Right atrium auricular region (tissue), 2 donors: ENCODE data around the gene TXNRD1. TPM values are rescaled to one million over a fixed set of nuclear protein-coding genes. Genes with fewer than 3 reads are reported as not detected.
"Not testable (repeated sequence)": the region's sequence is repeated elsewhere in the genome, so short reads cannot be mapped to it uniquely, and the experiment has no call there.

Experiments used
- DNase-seq: peaks from one replicate; pipeline ENCODE4 v3.0.0-alpha.2; 2019; ENCODE audit warnings: low spot score
- H3K27ac ChIP-seq, 2 donors: fragments of 200-600 bp; sonication (generic); 1 replicate in 1 of 2; 2 replicates in 1 of 2; pipeline ENCODE4 v1.5.1; 2016 to 2019
- H3K27me3 ChIP-seq, 2 donors: fragments of 200-600 bp; sonication (generic); one replicate each; pipeline versions ENCODE4 v1.5.1 to v1.6.0; 2017 to 2019
- H3K36me3 ChIP-seq: fragments of 200-600 bp; sonication (generic); one replicate; pipeline ENCODE4 v1.5.1; 2016
- H3K4me1 ChIP-seq, 2 donors: fragments of 200-600 bp; sonication (generic); one replicate each; pipeline versions ENCODE4 v1.5.1 to v1.6.0; 2017 to 2019
- H3K4me3 ChIP-seq, 2 donors: fragments of 200-600 bp; sonication (generic); 1 replicate in 1 of 2; 2 replicates in 1 of 2; pipeline ENCODE4 v1.5.1; 2017 to 2019; ENCODE audit warnings: mild to moderate bottlenecking in 1 of 2, moderate library complexity in 1 of 2
- H3K9me3 ChIP-seq, 2 donors: fragments of 200-600 bp; sonication (generic); one replicate each; pipeline ENCODE4 v1.5.1; 2019
- CTCF ChIP-seq, 2 donors: fragments of 200-600 bp; sonication (generic); IDR thresholded peaks; one replicate each; pipeline ENCODE4 v1.5.1; 2019; ENCODE audit warnings: antibody characterized with exemption in 2 of 2
- total RNA-seq, 2 donors: library from RNA; depleted of rRNA; stranded (reverse); fragments of >200 nt; gene quantifications; one replicate each; pipeline ENCODE4 v1.1.0, GENCODE V29; 2016

Gene TXNRD1
- total RNA-seq, 2 donors from 2014 or later, result 191 to 286 TPM

DNA sequence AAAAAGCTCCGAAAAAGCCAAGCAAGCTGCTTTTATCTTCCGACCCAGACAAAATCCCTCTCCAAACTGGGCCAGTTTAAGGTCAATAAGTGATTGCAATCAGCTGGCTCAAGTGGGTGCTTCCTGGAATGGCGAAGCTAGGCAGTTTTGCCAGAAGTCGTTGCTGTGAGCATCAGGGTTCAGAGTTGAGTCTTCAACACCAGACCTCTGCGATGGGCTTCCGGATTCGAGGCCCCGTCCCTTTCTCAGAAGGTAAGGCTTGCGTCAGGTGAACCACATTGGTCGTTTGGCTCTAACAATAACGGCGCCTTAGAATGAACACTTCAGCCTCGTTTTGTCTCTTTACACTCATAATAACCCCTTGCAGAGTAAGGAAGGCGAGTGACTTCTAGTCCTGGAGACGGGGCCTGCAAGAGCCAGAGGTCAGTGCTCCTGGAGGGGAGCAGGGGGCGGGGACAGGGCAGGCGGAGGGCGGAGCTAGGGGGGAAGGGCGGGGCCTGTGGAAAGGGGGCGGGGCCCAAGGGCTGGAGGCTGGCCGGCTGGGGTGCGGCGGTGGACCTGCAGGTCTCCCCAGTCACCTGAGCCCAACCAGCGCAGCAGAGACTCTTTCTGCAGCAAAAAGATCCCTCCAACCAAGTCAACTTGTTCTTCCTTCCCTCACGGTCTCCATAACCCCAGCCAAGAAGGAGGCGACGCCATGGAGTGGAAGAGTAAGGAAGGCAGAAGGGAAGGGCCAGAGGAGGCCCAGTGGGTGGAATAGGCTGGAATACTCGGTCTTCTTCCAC lies 43.6 kb upstream of the TXNRD1 start:
- peak; percentile 42 for DNase-seq
- no peak overlapping the region for H3K27ac ChIP-seq
- H3K4me1 ChIP-seq, result no peaks in the 10 kb centered on the region
- TF ChIP-seq CTCF (IDR thresholded peaks at IDR 0.05), result no peak
- no peaks in the 10 kb centered on the region for H3K27me3 ChIP-seq
- H3K4me3 ChIP-seq, result no peak overlapping the region
- no peaks in the 10 kb centered on the region for H3K36me3 ChIP-seq
- H3K9me3 ChIP-seq, result no peaks in the 10 kb centered on the region

DNA sequence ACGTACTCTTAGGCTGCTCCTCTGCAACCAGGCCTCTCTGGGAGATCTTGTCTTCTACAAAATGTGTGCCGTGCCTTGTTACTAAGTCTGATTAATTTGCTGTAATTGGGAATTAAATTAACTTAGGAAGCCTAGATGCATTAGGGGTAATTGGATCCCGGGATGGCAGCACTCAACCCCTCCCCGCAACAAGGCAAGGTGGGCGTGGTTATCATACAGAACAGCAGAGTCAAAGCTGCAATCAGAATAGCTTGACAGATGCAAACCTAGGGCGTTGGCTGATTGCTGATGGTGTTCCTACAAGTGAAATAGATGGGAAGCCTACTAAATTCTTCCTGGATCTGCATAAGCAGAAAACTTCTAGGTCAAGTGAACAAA lies 43.0 kb upstream of the TXNRD1 start:
- H3K4me1 ChIP-seq, result no peaks in the 10 kb centered on the region
- H3K27me3 ChIP-seq, result no peaks in the 10 kb centered on the region
- H3K36me3 ChIP-seq, result no peaks in the 10 kb centered on the region
- no peak overlapping the region for H3K4me3 ChIP-seq
- H3K9me3 ChIP-seq, result no peaks in the 10 kb centered on the region
- no peak for TF ChIP-seq CTCF (IDR thresholded peaks at IDR 0.05)
- peak; percentile 49 for DNase-seq
- H3K27ac ChIP-seq, result no peak overlapping the region

DNA sequence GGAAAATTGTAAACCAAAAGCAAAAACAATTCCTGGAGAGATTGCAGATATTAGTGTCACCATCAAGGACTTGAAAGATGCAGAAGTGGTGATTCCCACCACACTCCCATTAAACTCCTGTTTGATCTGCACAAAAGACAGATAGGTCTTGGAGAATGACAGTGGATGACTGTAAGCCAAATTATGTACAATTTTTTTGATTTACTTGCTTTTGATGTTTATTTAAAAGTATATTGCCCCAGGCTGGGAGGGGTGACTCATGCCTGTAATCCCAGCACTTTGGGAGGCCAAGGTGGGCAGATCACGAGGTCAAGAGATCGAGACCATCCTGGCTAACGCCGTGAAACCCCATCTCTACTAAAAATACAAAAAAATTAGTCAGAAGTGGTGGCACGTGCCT lies 41.8 kb upstream of the TXNRD1 start:
- not testable (repeated sequence) for H3K4me1 ChIP-seq, H3K27me3 ChIP-seq, H3K27ac ChIP-seq, H3K4me3 ChIP-seq, H3K9me3 ChIP-seq, H3K36me3 ChIP-seq, DNase-seq

DNA sequence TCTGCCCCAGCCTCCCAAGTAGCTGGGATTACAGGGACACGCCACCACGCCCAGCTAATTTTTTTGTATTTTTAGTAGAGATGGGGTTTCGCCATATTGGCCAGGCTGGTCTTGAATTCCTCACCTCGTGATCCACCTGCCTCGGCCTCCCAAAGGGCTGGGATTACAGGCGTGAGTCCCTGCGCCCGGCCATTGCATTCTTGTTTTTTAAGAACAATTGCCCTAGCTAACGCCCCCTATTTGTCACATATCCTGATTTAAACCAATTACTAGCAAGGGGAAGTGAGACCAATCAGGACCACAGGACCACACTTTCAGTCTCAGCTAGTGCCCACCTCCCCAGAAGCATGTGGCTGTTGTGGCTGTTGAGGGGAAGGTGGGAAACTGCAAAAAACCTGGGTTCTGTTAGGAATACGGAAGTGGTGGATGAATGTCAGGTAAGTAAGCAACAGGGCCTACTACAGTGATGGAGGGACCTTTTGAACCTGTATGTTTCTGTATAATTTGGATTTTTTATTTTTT lies 39.8 kb upstream of the TXNRD1 start:
- no peak overlapping the region for H3K4me3 ChIP-seq
- no peak overlapping the region for H3K27ac ChIP-seq
- H3K36me3 ChIP-seq, result no peaks in the 10 kb centered on the region
- DNase-seq, result peak; percentile 46
- TF ChIP-seq CTCF (IDR thresholded peaks at IDR 0.05), result no peak
- no peaks in the 10 kb centered on the region for H3K9me3 ChIP-seq
- no peaks in the 10 kb centered on the region for H3K27me3 ChIP-seq
- peaks cover 0 to 8% of the 10 kb centered on the region in 2 donors for H3K4me1 ChIP-seq

DNA sequence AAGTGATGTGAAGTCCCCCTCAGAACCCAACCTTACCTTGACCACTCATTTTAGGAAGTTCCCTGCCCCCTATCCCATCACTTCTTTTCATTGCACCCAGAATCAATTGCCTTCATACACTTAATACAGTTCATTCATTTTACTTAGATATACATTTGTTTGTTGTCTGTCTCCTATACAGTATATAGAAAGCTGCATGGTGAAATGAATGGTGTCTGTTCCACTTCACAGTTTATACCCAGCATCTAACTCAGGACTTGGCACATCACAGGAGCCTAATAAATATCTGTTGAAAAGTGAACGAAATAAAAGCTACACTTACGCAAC lies 38.3 kb upstream of the TXNRD1 start:
- H3K36me3 ChIP-seq, result no peaks in the 10 kb centered on the region
- H3K4me3 ChIP-seq, result no peak overlapping the region
- no peak for TF ChIP-seq CTCF (IDR thresholded peaks at IDR 0.05)
- no peaks in the 10 kb centered on the region for H3K27me3 ChIP-seq
- DNase-seq, result no peak
- peaks cover 0 to 8% of the 10 kb centered on the region in 2 donors for H3K4me1 ChIP-seq
- H3K9me3 ChIP-seq, result no peaks in the 10 kb centered on the region
- H3K27ac ChIP-seq, result peak overlapping the region; percentile 19 to 71

DNA sequence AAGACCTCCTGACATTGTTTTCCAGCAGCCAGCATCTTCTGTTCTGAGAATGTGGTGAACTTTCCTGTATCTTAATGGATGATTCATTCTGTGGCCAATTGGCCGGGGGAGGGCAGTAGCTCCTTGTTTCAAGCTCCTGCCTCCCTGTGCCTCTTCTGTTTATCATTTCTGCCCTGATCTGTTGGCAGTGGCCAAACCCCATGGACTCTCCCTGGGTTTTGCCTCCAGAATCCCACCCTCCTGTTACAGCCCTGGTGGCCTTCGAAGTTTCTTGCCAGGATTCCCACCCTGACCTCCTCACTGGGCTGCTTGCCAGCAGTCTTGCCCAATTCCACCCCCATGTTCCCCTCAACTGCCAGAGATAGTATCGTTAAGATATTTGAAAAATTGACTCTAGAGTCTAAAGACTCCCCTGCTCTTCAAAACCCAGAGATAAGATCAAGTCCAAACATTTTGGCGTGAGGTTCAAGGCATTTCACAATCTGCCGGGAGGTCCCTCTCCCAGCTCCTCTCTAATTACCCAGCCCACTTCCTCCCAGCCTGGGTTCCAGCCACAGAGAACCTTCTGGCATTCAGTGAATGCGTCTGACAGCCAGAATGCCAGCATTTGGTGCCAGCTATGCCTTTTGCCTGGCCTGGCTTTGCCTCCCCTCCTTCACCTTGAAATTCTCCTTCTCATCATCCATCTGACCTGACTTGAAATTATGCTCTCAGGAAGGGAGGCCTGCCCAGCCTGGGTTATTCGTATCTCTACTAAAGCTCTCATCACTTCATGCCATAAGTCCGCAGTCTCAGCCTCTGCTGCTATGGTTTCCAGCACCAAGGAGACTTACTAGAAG lies 37.7 kb upstream of the TXNRD1 start:
- no peaks in the 10 kb centered on the region for H3K36me3 ChIP-seq
- H3K4me3 ChIP-seq, result no peak overlapping the region
- H3K27ac ChIP-seq, result peak overlapping the region; percentile 63 to 71
- peaks cover 0 to 8% of the 10 kb centered on the region in 2 donors for H3K4me1 ChIP-seq
- no peaks in the 10 kb centered on the region for H3K27me3 ChIP-seq
- TF ChIP-seq CTCF (IDR thresholded peaks at IDR 0.05), result peak in 1 of 2 donors; percentile 43
- peak; percentile 92 for DNase-seq
- H3K9me3 ChIP-seq, result no peaks in the 10 kb centered on the region
